Stomach (tissue), 9 donors: Measurements from ENCODE around the gene IFNGR2. TPM values are rescaled to one million over a fixed set of nuclear protein-coding genes. Genes with fewer than 3 reads are reported as not detected.

Source experiments
- DNase-seq, 2 donors: peaks; one replicate each; pipeline versions ENCODE4 v3.0.0 to v3.0.0-alpha.2; 2013 to 2019
- H3K27ac ChIP-seq, 5 donors: fragments of 200-600 bp in 4 of 5; sonication (generic) in 4 of 5; one replicate each; pipeline ENCODE4 v1.5.1; 2013 to 2019; ENCODE audit warnings: mild to moderate bottlenecking in 1 of 5, moderate library complexity in 1 of 5
- H3K27me3 ChIP-seq, 3 donors: fragments of 200-600 bp; sonication (generic); one replicate each; pipeline ENCODE4 v1.5.1; 2017 to 2019; ENCODE audit warnings: mixed run types in 1 of 3
- H3K36me3 ChIP-seq, 4 donors: fragments of 200-600 bp; sonication (generic); 1 replicate in 3 of 4; 2 replicates in 1 of 4; pipeline ENCODE4 v1.5.1; 2016 to 2019
- H3K4me1 ChIP-seq, 4 donors: fragments of 200-600 bp; sonication (generic); one replicate each; pipeline ENCODE4 v1.5.1; 2016 to 2019
- H3K4me3 ChIP-seq, 4 donors: fragments of 200-600 bp; sonication (generic) in 3 of 4; one replicate each; pipeline ENCODE4 v1.5.1; 2016 to 2019; ENCODE audit warnings: mild to moderate bottlenecking in 1 of 4
- H3K9me3 ChIP-seq, 4 donors: fragments of 200-600 bp; sonication (generic); one replicate each; pipeline ENCODE4 v1.5.1; 2016 to 2019
- EP300 ChIP-seq: sonication (generic); formaldehyde crosslinking; IDR thresholded peaks from one replicate; pipeline ENCODE4 v1.6.1; 2017; ENCODE audit warnings: antibody characterized with exemption
- POLR2A ChIP-seq, 4 donors: fragments of 450-650 bp; IDR thresholded peaks; one replicate each; pipeline ENCODE4 v1.6.1; 2016; ENCODE audit warnings: antibody characterized with exemption in 4 of 4, control low read depth in 2 of 4, mild to moderate bottlenecking in 1 of 4, moderate library complexity in 1 of 4
- POLR2AphosphoS5 ChIP-seq, 3 donors: sonication (generic); formaldehyde crosslinking; IDR thresholded peaks; one replicate each; pipeline ENCODE4 v1.6.1; 2016; ENCODE audit warnings: antibody characterized with exemption in 3 of 3
- WGBS, 5 donors: extraction: QIAGEN DNeasy Blood & Tissue Kit in 3 of 5; methylation state at CpG; one replicate each; pipeline versions ENCODE4 v1.1.5 to v1.1.7; 2013 to 2018; 5-methylcytosine and 5-hydroxymethylcytosine counted together
- intact Hi-C: fragments of 100-400 bp; cut with DNase I; formaldehyde crosslinking; loops from one replicate; pipeline ENCODE4 v1.15.1; 2023; ENCODE audit warnings: low total_unique reads
- polyA plus RNA-seq, 3 donors: library from polyadenylated mRNA; stranded (reverse); fragments of 200-250 nt; gene quantifications; one replicate each; pipeline ENCODE4 v1.2.3, GENCODE V29; 2013
- total RNA-seq, 5 donors: library from RNA; depleted of rRNA; stranded (reverse); fragments of >200 nt; gene quantifications; one replicate each; pipeline versions ENCODE4 v1.1.0 to v1.2.3, GENCODE V29; 2014 to 2016
- TF ChIP-seq, protein P1 (sequence below), 7 experiments: fragments of 450-650 bp in 4 of 7; fragments of 200-600 bp in 3 of 7; sonication (generic) in 3 of 7; IDR thresholded peaks; one replicate each; pipeline ENCODE4 v1.5.1; 2016 to 2019; ENCODE audit warnings: antibody characterized with exemption in 7 of 7, control low read depth in 2 of 7, mild to moderate bottlenecking in 1 of 7
- donor health status: healthy with polysubstance abuse.
- donor health status: Bipolar disorder and iron deficiency.
- donor health status: healthy.

IFNGR2 gene
- total and polyA plus RNA-seq, 8 donors, result 35.2 to 89.3 (median 59.3) TPM

- no peak for TF ChIP-seq POLR2A (IDR thresholded peaks at IDR 0.05)
- TF ChIP-seq, protein P1, sequence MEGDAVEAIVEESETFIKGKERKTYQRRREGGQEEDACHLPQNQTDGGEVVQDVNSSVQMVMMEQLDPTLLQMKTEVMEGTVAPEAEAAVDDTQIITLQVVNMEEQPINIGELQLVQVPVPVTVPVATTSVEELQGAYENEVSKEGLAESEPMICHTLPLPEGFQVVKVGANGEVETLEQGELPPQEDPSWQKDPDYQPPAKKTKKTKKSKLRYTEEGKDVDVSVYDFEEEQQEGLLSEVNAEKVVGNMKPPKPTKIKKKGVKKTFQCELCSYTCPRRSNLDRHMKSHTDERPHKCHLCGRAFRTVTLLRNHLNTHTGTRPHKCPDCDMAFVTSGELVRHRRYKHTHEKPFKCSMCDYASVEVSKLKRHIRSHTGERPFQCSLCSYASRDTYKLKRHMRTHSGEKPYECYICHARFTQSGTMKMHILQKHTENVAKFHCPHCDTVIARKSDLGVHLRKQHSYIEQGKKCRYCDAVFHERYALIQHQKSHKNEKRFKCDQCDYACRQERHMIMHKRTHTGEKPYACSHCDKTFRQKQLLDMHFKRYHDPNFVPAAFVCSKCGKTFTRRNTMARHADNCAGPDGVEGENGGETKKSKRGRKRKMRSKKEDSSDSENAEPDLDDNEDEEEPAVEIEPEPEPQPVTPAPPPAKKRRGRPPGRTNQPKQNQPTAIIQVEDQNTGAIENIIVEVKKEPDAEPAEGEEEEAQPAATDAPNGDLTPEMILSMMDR (IDR thresholded peaks at IDR 0.05), result no peak
- TF ChIP-seq POLR2AphosphoS5 (IDR thresholded peaks at IDR 0.05), result no peak
- TF ChIP-seq EP300, result no peak
- Histone ChIP-seq H3K4me3 (no peak overlapping the region), H3K4me1 (peaks cover 16 to 43% (median 19%) of the 10 kb centered on the region in 4 donors), H3K27ac (no peak overlapping the region), H3K9me3 (no peaks in the 10 kb centered on the region), H3K36me3 (no peaks in the 10 kb centered on the region), H3K27me3 (peaks cover 0 to 8% (median 0%) of the 10 kb centered on the region in 3 donors)
- DNase-seq, result no peak
- intact Hi-C loops, result no loop called here
- 78 to 85% (median 79%) methylated on average over 6 of the region's 6 CpGs for WGBS, 5 donors
Observed at GRCh38 chr21:33386222-33386784, 16.9 kb upstream of the IFNGR2 start.

DNA sequence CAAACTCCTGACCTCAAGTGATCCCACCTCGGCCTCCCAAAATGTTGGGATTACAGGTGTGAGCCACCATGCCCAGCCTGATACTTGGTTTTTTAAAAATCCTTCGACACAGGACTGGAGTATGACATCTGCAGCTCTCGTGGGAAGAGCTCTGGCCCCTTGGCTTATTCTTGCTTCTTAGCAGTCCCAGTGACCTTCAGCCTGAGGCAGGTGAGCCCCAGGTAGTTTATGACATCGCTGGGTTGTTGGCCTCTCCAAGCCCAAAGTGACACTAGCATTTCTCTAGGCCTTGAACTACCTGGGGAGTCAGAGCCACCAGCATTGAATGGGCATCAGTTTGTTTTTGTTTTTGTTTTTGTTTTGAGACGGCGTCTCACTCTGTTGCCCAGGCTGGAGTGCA is 15.9 kb upstream of the IFNGR2 start:
- WGBS, 5 donors, result 92 to 95% (median 92%) methylated on average over 6 of the region's 6 CpGs

GRCh38 chr21:33388188-33388587 is 15.0 kb upstream of the IFNGR2 start:
- Histone ChIP-seq H3K9me3 (no peaks in the 10 kb centered on the region), H3K27ac (peak overlapping the region in 2 of 5 donors; percentile 9 to 37), H3K36me3 (no peaks in the 10 kb centered on the region), H3K4me3 (no peak overlapping the region), H3K4me1 (peaks cover 6 to 36% (median 7%) of the 10 kb centered on the region in 4 donors), H3K27me3 (peaks cover 0 to 8% (median 0%) of the 10 kb centered on the region in 3 donors)
- TF ChIP-seq, protein P1 (IDR thresholded peaks at IDR 0.05), result no peak
- TF ChIP-seq POLR2AphosphoS5 (IDR thresholded peaks at IDR 0.05), result no peak
- no peak for TF ChIP-seq EP300
- TF ChIP-seq POLR2A (IDR thresholded peaks at IDR 0.05), result no peak
- no peak for DNase-seq
- intact Hi-C loops, result no loop called here
- WGBS, 5 donors, result 68 to 88% (median 79%) methylated on average over 4 of the region's 4 CpGs

More for the DNA sequence above, 15.9 kb upstream of the IFNGR2 start:
- Histone ChIP-seq H3K27ac (no peak overlapping the region), H3K36me3 (no peaks in the 10 kb centered on the region), H3K27me3 (peaks cover 0 to 8% (median 0%) of the 10 kb centered on the region in 3 donors), H3K4me1 (peaks cover 15 to 37% (median 16%) of the 10 kb centered on the region in 4 donors), H3K4me3 (no peak overlapping the region), H3K9me3 (no peaks in the 10 kb centered on the region)
- intact Hi-C loops, result no loop called here
- no peak for DNase-seq
- TF ChIP-seq POLR2A (IDR thresholded peaks at IDR 0.05) (no peak), EP300 (no peak), POLR2AphosphoS5 (IDR thresholded peaks at IDR 0.05) (no peak)
- TF ChIP-seq, protein P1 (IDR thresholded peaks at IDR 0.05), result no peak

GRCh38 chr21:33390479-33390878 is 12.7 kb upstream of the IFNGR2 start:
- H3K4me1 ChIP-seq, result peaks cover 0 to 24% (median 2%) of the 10 kb centered on the region in 4 donors
- H3K27ac ChIP-seq, result no peak overlapping the region
- no peak overlapping the region for H3K4me3 ChIP-seq
- TF ChIP-seq POLR2A (IDR thresholded peaks at IDR 0.05) (no peak), EP300 (no peak), POLR2AphosphoS5 (IDR thresholded peaks at IDR 0.05) (no peak)
- TF ChIP-seq, protein P1 (IDR thresholded peaks at IDR 0.05), result no peak
- 71 to 81% (median 74%) methylated on average over 5 of the region's 5 CpGs for WGBS, 5 donors
- intact Hi-C loops, result no loop called here
- peaks cover 0 to 8% (median 0%) of the 10 kb centered on the region in 3 donors for H3K27me3 ChIP-seq
- H3K9me3 ChIP-seq, result no peaks in the 10 kb centered on the region
- DNase-seq, result no peak
- H3K36me3 ChIP-seq, result no peaks in the 10 kb centered on the region
